ENCODE results near the gene ACP2. TPM values are rescaled to one million over a fixed set of nuclear protein-coding genes. Genes with fewer than 3 reads are reported as not detected.
A peak's percentile ranks its signal among the peaks of the same experiment; 100 is the strongest.

The ACP2 gene
- total and polyA plus RNA-seq, 10 of the 15 experiments (the other 5 are each of a cell fraction or from before 2014, with no cell fraction given), result 0.98 to 11.7 (median 7.4) TPM

DNA sequence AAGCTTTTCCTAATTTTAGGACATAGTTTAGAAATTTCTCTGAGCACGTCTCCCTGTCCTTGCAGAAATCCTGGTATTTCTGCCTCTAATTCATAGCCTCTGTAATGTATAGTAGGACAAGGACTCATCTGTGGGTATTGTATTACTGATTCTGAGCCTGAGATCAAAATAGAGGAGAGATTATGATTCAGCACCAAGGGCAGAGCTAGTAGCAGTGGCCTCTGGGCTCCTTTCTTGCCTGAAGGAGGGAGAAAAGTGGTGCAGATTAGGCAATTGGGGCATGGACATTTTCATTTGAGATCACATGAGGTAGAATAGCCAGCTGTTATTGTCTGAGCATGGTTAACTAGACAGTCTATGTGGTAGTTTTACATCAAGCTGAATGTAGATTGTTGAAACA lies 24.1 kb upstream of the ACP2 start:
- ChIA-PET SMC1A (ENCODE audit: uncharacterized antibody, unreplicated experiment) (interaction anchor here (0.7 to 2.3 kb wide), 9 partner anchors 13 to 474 kb away, joined by 3 to 6 read pairs (median 4); partner anchors contain the start of gene PSMC3), CTCF (interaction anchor here (0.7 to 3.9 kb wide), 15 partner anchors 13 to 581 kb away, joined by 3 to 38 read pairs (median 4); partner anchors contain the start of gene SPI1), POLR2A (interaction anchor here (0.6 to 0.7 kb wide), 2 partner anchors 58 to 190 kb away, joined by 3 to 4 read pairs; partner anchors contain the start of gene DDB2), RAD21 (ENCODE audit: unreplicated experiment) (interaction anchor here (0.8 to 1.4 kb wide), 4 partner anchors 13 to 136 kb away, joined by 3 read pairs; partner anchors contain the start of gene ACP2)
- no peaks in the 10 kb centered on the region for H4K20me1 ChIP-seq (ENCODE audit: control insufficient read depth, insufficient read depth)
- DNase-seq (ENCODE audit: low read depth, low spot score) (no peak), FAIRE-seq (no peak), ATAC-seq (no peak)
- intact Hi-C loops (cut with micrococcal nuclease; ENCODE audit: unreplicated experiment) (no loop called here), in situ Hi-C loops (cut with MboI) (no loop called here)
- no peak overlapping the region for H3K27ac ChIP-seq (ENCODE audit: control insufficient read depth, insufficient read depth)
- BruUV-seq (replicated peaks), result no TSS peak
- no peak overlapping the region for H3K4me3 ChIP-seq
- peaks cover 13% of the 10 kb centered on the region for H3K4me1 ChIP-seq (ENCODE audit: control insufficient read depth, insufficient read depth, low read length)
- TF ChIP-seq MTA2 (IDR thresholded peaks at IDR 0.05; ENCODE audit: low read depth) (no peak), NR2C2 (IDR thresholded peaks at IDR 0.05; ENCODE audit: borderline replicate concordance, control insufficient read depth, insufficient read length, low read depth) (no peak), ASH2L (IDR thresholded peaks at IDR 0.05; ENCODE audit: borderline replicate concordance, low read depth) (no peak)
- TF ChIP-seq, protein P1, sequence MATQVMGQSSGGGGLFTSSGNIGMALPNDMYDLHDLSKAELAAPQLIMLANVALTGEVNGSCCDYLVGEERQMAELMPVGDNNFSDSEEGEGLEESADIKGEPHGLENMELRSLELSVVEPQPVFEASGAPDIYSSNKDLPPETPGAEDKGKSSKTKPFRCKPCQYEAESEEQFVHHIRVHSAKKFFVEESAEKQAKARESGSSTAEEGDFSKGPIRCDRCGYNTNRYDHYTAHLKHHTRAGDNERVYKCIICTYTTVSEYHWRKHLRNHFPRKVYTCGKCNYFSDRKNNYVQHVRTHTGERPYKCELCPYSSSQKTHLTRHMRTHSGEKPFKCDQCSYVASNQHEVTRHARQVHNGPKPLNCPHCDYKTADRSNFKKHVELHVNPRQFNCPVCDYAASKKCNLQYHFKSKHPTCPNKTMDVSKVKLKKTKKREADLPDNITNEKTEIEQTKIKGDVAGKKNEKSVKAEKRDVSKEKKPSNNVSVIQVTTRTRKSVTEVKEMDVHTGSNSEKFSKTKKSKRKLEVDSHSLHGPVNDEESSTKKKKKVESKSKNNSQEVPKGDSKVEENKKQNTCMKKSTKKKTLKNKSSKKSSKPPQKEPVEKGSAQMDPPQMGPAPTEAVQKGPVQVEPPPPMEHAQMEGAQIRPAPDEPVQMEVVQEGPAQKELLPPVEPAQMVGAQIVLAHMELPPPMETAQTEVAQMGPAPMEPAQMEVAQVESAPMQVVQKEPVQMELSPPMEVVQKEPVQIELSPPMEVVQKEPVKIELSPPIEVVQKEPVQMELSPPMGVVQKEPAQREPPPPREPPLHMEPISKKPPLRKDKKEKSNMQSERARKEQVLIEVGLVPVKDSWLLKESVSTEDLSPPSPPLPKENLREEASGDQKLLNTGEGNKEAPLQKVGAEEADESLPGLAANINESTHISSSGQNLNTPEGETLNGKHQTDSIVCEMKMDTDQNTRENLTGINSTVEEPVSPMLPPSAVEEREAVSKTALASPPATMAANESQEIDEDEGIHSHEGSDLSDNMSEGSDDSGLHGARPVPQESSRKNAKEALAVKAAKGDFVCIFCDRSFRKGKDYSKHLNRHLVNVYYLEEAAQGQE (IDR thresholded peaks at IDR 0.05; ENCODE audit: low read depth, low read length), result peak; percentile 93
- TF ChIP-seq, protein P2, sequence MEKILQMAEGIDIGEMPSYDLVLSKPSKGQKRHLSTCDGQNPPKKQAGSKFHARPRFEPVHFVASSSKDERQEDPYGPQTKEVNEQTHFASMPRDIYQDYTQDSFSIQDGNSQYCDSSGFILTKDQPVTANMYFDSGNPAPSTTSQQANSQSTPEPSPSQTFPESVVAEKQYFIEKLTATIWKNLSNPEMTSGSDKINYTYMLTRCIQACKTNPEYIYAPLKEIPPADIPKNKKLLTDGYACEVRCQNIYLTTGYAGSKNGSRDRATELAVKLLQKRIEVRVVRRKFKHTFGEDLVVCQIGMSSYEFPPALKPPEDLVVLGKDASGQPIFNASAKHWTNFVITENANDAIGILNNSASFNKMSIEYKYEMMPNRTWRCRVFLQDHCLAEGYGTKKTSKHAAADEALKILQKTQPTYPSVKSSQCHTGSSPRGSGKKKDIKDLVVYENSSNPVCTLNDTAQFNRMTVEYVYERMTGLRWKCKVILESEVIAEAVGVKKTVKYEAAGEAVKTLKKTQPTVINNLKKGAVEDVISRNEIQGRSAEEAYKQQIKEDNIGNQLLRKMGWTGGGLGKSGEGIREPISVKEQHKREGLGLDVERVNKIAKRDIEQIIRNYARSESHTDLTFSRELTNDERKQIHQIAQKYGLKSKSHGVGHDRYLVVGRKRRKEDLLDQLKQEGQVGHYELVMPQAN (conservative IDR thresholded peaks at IDR 0.05), result 0 out of 2 replicates have a peak, but pooled peaks have one; percentile 16
- TF ChIP-seq, protein P3, sequence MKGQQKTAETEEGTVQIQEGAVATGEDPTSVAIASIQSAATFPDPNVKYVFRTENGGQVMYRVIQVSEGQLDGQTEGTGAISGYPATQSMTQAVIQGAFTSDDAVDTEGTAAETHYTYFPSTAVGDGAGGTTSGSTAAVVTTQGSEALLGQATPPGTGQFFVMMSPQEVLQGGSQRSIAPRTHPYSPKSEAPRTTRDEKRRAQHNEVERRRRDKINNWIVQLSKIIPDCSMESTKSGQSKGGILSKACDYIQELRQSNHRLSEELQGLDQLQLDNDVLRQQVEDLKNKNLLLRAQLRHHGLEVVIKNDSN (IDR thresholded peaks at IDR 0.05; ENCODE audit: borderline replicate concordance, extremely low read length, insufficient read depth, low read depth, low read length), result no peak
- peaks cover 35% of the 10 kb centered on the region for H3K79me2 ChIP-seq (ENCODE audit: control insufficient read depth, insufficient read depth, low read length)
- peaks cover 12 to 13% of the 10 kb centered on the region in 2 experiments for H3K36me3 ChIP-seq (ENCODE audit: control insufficient read depth in 2 of 2, insufficient read depth in 2 of 2, low read length in 1 of 2)
- no peaks in the 10 kb centered on the region for H3K27me3 ChIP-seq (replicated peaks in 1 of 2; ENCODE audit: control insufficient read depth in 2 of 2, insufficient read depth in 2 of 2, low read length in 1 of 2)
- no peak overlapping the region for H3K9ac ChIP-seq (ENCODE audit: control insufficient read depth, insufficient read depth, low read length)
- 0% methylated on average over 1 of the region's 1 CpG for WGBS (ENCODE audit: insufficient coverage, insufficient replicate concordance, low lambda C conversion rate, missing lambda C conversion rate)
- no peaks in the 10 kb centered on the region for H3K9me3 ChIP-seq (replicated peaks; ENCODE audit: control insufficient read depth, insufficient read depth, low read length)
- H3K4me2 ChIP-seq (ENCODE audit: control insufficient read depth, insufficient read depth), result peak overlapping the region; percentile 98; the same call in 1 of the 2 replicates
- H2AFZ ChIP-seq (ENCODE audit: control insufficient read depth, low read depth, low read length), result no peak overlapping the region

Measured in GM12878 (cell line).